A549 (cell line): Measurements from ENCODE around the gene SMYD5. TPM values are rescaled to one million over a fixed set of nuclear protein-coding genes. Genes with fewer than 3 reads are reported as not detected.

Experiments
- ATOH8 ChIP-seq: fragments of 250-450 bp; sonication (Bioruptor Pico); IDR thresholded peaks from 2 replicates; pipeline ENCODE4 v1.5.0; 2020; ENCODE audit warnings: low read depth, mild to moderate bottlenecking, moderate library complexity
- BHLHE40 ChIP-seq: IDR thresholded peaks from 2 replicates; pipeline ENCODE4 v1.6.1; 2012; ENCODE audit warnings: low read depth, low read length, inconsistent platforms
- CBX2 ChIP-seq: fragments of 200-600 bp; sonication (generic); IDR thresholded peaks from 2 replicates; pipeline ENCODE4 v1.6.1; 2016; ENCODE audit warnings: low read depth, mild to moderate bottlenecking, borderline replicate concordance
- CHD2 ChIP-seq: fragments of 150-350 bp; IDR thresholded peaks from 2 replicates; pipeline ENCODE4 v1.6.1; 2014; ENCODE audit warnings: low read length; ENCODE audit not compliant: partially characterized antibody
- CTCF ChIP-seq: fragments of >200 bp; sonication (Bioruptor Twin); formaldehyde crosslinking; IDR thresholded peaks from 3 replicates; pipeline ENCODE4 v1.5.1; 2016
- E2F6 ChIP-seq: IDR thresholded peaks from 2 replicates; pipeline ENCODE4 v1.6.1; 2012; ENCODE audit warnings: low read depth, borderline replicate concordance
- ELK1 ChIP-seq: fragments of 150-350 bp; IDR thresholded peaks from 2 replicates; pipeline ENCODE4 v1.6.1; 2014; ENCODE audit warnings: low read depth, mild to moderate bottlenecking, low read length
- FOSL2 ChIP-seq, 2 experiments: fragments of 450-650 bp in 1 of 2; fragments of >200 bp in 1 of 2; sonication (Bioruptor Twin) in 1 of 2; formaldehyde crosslinking; IDR thresholded peaks; 2 replicates each; pipeline versions ENCODE4 v1.5.0 to v1.6.1; 2016 to 2020; ENCODE audit warnings: mild to moderate bottlenecking in 1 of 2, moderate library complexity in 1 of 2
- FOXS1 ChIP-seq: fragments of 250-450 bp; sonication (Bioruptor Pico); IDR thresholded peaks from 2 replicates; pipeline ENCODE4 v1.5.0; 2020; ENCODE audit warnings: mild to moderate bottlenecking, moderate library complexity
- HES2 ChIP-seq: fragments of >200 bp; sonication (Bioruptor Twin); formaldehyde crosslinking; IDR thresholded peaks from 2 replicates; pipeline ENCODE4 v1.6.1; 2016
- HMGXB4 ChIP-seq: fragments of 250-450 bp; sonication (Bioruptor Pico); IDR thresholded peaks from 2 replicates; pipeline ENCODE4 v1.5.0; 2021; ENCODE audit warnings: mild to moderate bottlenecking, moderate library complexity, borderline replicate concordance
- HOXA7 ChIP-seq: fragments of 250-450 bp; sonication (Bioruptor Pico); IDR thresholded peaks from 2 replicates; pipeline ENCODE4 v1.5.0; 2020; ENCODE audit warnings: mild to moderate bottlenecking, moderate library complexity
- HOXB13 ChIP-seq: fragments of 250-450 bp; sonication (Bioruptor Pico); IDR thresholded peaks from 2 replicates; pipeline ENCODE4 v1.5.0; 2020; ENCODE audit warnings: low read depth, mild to moderate bottlenecking, moderate library complexity
- HOXB5 ChIP-seq: fragments of 250-450 bp; sonication (Bioruptor Pico); IDR thresholded peaks from 2 replicates; pipeline ENCODE4 v1.5.0; 2020; ENCODE audit warnings: mild to moderate bottlenecking, moderate library complexity
- JUNB ChIP-seq: fragments of >200 bp; sonication (Bioruptor Twin); formaldehyde crosslinking; IDR thresholded peaks from 2 replicates; pipeline ENCODE4 v1.6.1; 2016
- KDM1A ChIP-seq: fragments of 200-600 bp; sonication (generic); IDR thresholded peaks from 2 replicates; pipeline ENCODE4 v1.6.1; 2016; ENCODE audit warnings: low read depth, mild to moderate bottlenecking
- MAFK ChIP-seq: fragments of 450-650 bp; IDR thresholded peaks from 2 replicates; pipeline ENCODE4 v1.6.1; 2014; ENCODE audit not compliant: partially characterized antibody
- MAX ChIP-seq: IDR thresholded peaks from 2 replicates; pipeline ENCODE4 v1.6.1; 2012
- PBX3 ChIP-seq: IDR thresholded peaks from 2 replicates; pipeline ENCODE4 v1.6.1; 2012
- RAD21 ChIP-seq, 2 experiments: fragments of >200 bp in 1 of 2; sonication (Bioruptor Twin) in 1 of 2; formaldehyde crosslinking in 1 of 2; IDR thresholded peaks in 1 of 2; conservative IDR thresholded peaks in 1 of 2; 2 replicates in 1 of 2; 3 replicates in 1 of 2; pipeline ENCODE4 v1.6.1; 2012 to 2018; ENCODE audit warnings: inconsistent platforms in 1 of 2
- RARB ChIP-seq: fragments of 250-450 bp; sonication (Bioruptor Pico); IDR thresholded peaks from 2 replicates; pipeline ENCODE4 v1.8.0; 2021; ENCODE audit warnings: mild to moderate bottlenecking, moderate library complexity
- RCOR1 ChIP-seq: fragments of 150-350 bp; IDR thresholded peaks from 2 replicates; pipeline ENCODE4 v1.6.1; 2014; ENCODE audit warnings: antibody characterized with exemption, low read length, low read depth
- REST ChIP-seq: fragments of 200-600 bp; sonication (generic); IDR thresholded peaks from 2 replicates; pipeline ENCODE4 v1.6.1; 2016; ENCODE audit warnings: antibody characterized with exemption, mild to moderate bottlenecking, moderate library complexity
- RFX5 ChIP-seq: fragments of 450-650 bp; IDR thresholded peaks from 2 replicates; pipeline ENCODE4 v1.7.1; 2014; ENCODE audit warnings: antibody characterized with exemption, mild to moderate bottlenecking, moderate library complexity
- USF2 ChIP-seq: fragments of 450-650 bp; IDR thresholded peaks from 2 replicates; pipeline ENCODE4 v1.6.1; 2014; ENCODE audit warnings: antibody characterized with exemption
- ZC3H11A ChIP-seq: fragments of 450-650 bp; IDR thresholded peaks from 2 replicates; pipeline ENCODE4 v1.6.1; 2014; ENCODE audit warnings: antibody characterized with exemption, mild to moderate bottlenecking
- ZNF302 ChIP-seq: fragments of 250-450 bp; sonication (Bioruptor Pico); IDR thresholded peaks from 2 replicates; pipeline ENCODE4 v1.9.0; 2021; ENCODE audit warnings: inconsistent platforms, mild to moderate bottlenecking, moderate library complexity
- ZSCAN20 ChIP-seq: fragments of 250-450 bp; sonication (Bioruptor Pico); IDR thresholded peaks from 2 replicates; pipeline ENCODE4 v1.8.0; 2022; ENCODE audit warnings: mild to moderate bottlenecking, moderate library complexity
- polyA plus RNA-seq, 4 experiments: library from polyadenylated mRNA; depleted of rRNA in 3 of 4; stranded (reverse); fragments of >200 nt; fragmentation: RNase III in 1 of 4; extraction: RNeasy Plus Mini Kit Qiagen cat#74134 plus additional on column Dnase treatment in 1 of 4; gene quantifications; 2 replicates in 3 of 4; 3 replicates in 1 of 4; pipeline ENCODE4 v1.2.3, GENCODE V29; 2011 to 2017

Gene SMYD5
- polyA plus RNA-seq, 2 of the 4 experiments (the other 2 are of a cell fraction), result 40.3 to 46.7 TPM

- TF ChIP-seq KDM1A (no peak), BHLHE40 (no peak), CTCF (peak; percentile 99), HES2 (no peak), RARB (no peak), FOSL2 (IDR thresholded peaks at IDR 0.05) (no peak), FOSL2 (CRISPR knock-in tag; IDR thresholded peaks at IDR 0.05) (peak; percentile 2; the same call in 1 of the 2 replicates), USF2 (no peak), ELK1 (no peak), HOXB5 (CRISPR knock-in tag) (no peak), ZC3H11A (no peak), MAFK (no peak), ZSCAN20 (CRISPR knock-in tag) (no peak), REST (peak; percentile 84), E2F6 (peak; percentile 96), RAD21 (conservative IDR thresholded peaks at IDR 0.05 in 1 of 2, IDR thresholded peaks at IDR 0.05 in 1 of 2) (peak; percentile 90 to 98), JUNB (no peak), CHD2 (peak; percentile 76), HMGXB4 (peak; percentile 15; the same call in 1 of the 2 replicates), RCOR1 (no peak), HOXA7 (CRISPR knock-in tag) (no peak), PBX3 (no peak), MAX (peak; percentile 86), HOXB13 (CRISPR knock-in tag) (no peak), RFX5 (no peak), ZNF302 (no peak), ATOH8 (no peak), FOXS1 (CRISPR knock-in tag) (no peak), CBX2 (no peak)
Observed at GRCh38 chr2:73176881-73177644, 37.0 kb upstream of the SMYD5 start (continued).
